ENCODE measurements around the gene NPEPPS. TPM values are rescaled to one million over a fixed set of nuclear protein-coding genes. Genes with fewer than 3 reads are reported as not detected.
"Not testable (repeated sequence)": the region's sequence is repeated elsewhere in the genome, so short reads cannot be mapped to it uniquely, and the experiment has no call there.

The NPEPPS gene
- polyA plus RNA-seq, 3 donors = 29.0 to 47.3 (median 41.7) TPM

DNA sequence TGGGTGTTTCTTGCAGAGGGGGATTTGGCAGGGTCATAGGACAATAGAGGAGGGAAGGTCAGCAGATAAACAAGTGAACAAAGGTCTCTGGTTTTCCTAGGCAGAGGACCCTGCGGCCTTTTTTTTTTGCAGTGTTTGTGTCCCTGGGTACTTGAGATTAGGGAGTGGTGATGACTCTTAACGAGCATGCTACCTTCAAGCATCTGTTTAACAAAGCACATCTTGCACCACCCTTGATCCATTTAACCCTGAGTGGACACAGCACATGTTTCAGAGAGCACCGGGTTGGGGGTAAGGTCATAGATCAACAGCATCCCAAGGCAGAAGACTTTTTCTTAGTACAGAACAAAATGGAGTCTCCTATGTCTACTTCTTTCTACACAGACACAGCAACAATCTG lies 25.2 kb downstream of the NPEPPS start:
- WGBS, 3 donors = 84 to 92% (median 88%) methylated on average over 3 of the region's 3 CpGs
- not testable (repeated sequence) for H3K27ac ChIP-seq (ENCODE audit: low read depth, low read length)

DNA sequence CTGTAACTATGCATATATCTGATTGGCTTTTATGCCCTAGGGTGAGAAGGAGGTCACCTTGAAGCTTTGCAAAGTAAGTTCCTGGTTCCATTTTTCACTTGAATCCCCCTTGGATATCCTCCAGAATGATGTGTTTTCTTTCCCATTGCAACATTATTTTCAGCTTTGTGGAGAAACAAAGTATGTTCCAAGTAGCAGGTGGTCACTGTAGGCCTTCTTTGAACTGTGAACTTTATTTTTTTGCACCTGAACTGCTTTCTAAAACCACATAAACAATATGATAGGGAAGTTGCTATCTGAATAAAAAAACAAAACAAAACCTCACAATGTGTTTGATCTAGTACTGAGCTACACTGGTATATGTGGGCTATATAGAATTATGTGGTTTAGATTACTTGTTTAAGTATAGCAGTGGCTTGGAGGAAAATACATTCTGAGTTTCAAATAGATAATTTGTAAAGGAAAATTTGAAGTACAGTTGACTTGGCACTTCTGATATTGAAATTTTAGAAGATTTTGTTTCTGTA lies 29.7 kb downstream of the NPEPPS start:
- not testable (repeated sequence) for H3K27ac ChIP-seq (ENCODE audit: low read depth, low read length)

DNA sequence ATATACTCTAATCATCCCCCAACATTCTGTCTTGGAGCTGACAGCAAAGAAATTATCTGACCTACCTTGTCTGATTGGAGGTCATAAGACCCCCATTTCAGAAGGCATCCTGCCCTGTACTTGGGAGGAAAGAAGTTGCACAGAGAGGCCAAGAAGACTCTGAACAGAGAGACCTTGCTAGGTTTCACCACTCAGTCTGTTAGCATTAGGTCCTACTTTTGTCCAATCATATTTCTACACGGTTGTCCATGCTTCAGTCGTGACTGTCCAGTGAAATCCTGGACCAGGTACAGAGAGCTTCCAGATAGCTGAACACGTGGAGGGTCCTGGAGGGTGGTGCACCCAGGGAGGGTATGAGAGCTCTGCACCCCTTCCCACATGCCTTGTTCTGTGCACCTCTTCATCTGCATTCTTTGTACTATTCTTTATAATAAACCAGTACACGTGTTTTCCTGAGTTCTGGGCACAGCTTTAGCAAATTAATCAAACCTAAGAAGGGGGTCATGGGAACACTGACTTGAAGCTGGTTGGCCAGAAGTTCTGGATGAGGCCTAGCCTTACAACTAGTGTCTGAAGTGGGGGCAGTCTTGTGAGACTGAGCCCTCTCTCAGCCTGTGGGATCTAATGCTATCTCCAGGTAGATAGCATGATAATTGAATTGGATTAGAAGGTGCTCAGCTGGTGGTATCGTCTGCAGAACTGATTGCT lies 30.9 kb downstream of the NPEPPS start:
- 40 to 77% (median 70%) methylated on average over 5 of the region's 5 CpGs for WGBS, 3 donors
- not testable (repeated sequence) for H3K27ac ChIP-seq (ENCODE audit: low read depth, low read length)

DNA sequence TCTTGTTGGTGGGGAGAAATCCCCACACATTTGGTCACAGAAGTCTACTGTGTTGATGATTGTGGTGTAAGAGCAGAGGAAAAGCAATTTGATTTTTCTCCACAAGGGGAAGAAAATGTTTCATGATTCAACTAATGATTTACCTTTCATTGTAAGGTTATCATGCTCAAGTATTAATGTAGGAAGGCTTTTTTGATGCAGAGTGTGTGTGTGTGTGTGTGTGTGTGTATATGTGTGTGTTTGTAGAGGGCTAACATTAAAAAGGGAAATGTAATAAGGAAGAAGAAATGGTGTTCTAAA lies 31.4 kb downstream of the NPEPPS start:
- H3K27ac ChIP-seq (ENCODE audit: low read depth, low read length) = not testable (repeated sequence)

DNA sequence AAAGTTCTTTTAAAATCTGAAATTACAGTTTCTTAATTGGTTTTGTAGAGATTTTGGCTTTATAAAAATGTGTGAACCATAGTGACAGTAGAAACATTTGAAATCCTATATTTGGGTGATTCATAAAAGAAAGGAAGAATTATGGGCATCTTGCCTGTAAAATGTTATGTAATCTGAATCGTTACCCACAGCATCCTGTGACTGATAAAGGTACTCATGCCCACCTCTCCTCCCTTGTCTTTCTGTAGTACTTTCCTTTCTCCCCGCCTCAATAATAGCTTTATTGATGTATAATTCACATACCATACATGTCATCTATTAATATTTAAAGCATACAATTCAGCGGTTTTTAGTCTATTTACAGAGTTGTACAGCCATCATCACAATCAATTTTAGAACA lies 36.4 kb downstream of the NPEPPS start:
- 40 to 49% (median 42%) methylated on average over 2 of the region's 3 CpGs for WGBS, 3 donors
- not testable (repeated sequence) for H3K27ac ChIP-seq (ENCODE audit: low read depth, low read length)

DNA sequence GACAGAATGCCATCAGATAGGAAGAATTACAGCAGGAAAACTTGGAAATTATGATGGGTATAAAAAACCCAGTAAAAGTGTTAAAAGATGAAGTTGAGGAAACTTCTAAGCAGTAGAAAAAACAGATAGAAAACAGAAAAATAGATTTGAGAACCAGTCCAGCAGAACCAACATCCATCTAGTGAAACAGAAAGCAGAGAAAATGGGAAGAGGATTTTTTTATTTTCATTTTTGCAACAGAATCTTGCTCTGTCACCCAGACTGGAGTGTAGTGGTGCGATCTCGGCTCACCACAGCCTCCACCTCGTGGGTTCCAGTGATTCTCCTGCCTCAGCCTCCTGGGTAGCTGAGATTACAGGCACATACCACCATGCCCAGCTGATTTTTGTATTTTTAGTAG lies 41.7 kb downstream of the NPEPPS start:
- not testable (repeated sequence) for H3K27ac ChIP-seq (ENCODE audit: low read depth, low read length)
- WGBS, 3 donors = 85 to 92% (median 87%) methylated on average over 2 to 3 of the region's 3 CpGs

DNA sequence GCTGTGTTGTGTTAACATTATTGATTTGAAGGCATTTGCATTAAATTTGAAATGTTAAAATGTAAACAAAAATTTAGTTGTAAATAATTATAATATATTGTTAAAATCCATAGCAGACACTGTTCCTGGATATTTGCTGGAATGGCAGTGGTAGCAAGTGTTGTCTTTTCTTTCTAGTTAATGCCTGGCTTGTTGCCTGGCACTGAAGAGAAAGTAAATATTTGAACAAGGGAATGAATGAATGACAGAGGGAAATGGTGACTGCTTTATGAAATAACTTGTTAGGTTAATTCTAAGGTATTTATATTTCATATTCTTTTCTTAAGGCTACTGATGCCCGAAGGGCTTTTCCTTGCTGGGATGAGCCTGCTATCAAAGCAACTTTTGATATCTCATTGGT lies 51.5 kb downstream of the NPEPPS start:
- H3K27ac ChIP-seq (ENCODE audit: low read depth, low read length) = not testable (repeated sequence)
- WGBS, 3 donors = 100% methylated on average over 1 of the region's 1 CpG; no CpG with 5 or more reads in 2 of the 3 donors

DNA sequence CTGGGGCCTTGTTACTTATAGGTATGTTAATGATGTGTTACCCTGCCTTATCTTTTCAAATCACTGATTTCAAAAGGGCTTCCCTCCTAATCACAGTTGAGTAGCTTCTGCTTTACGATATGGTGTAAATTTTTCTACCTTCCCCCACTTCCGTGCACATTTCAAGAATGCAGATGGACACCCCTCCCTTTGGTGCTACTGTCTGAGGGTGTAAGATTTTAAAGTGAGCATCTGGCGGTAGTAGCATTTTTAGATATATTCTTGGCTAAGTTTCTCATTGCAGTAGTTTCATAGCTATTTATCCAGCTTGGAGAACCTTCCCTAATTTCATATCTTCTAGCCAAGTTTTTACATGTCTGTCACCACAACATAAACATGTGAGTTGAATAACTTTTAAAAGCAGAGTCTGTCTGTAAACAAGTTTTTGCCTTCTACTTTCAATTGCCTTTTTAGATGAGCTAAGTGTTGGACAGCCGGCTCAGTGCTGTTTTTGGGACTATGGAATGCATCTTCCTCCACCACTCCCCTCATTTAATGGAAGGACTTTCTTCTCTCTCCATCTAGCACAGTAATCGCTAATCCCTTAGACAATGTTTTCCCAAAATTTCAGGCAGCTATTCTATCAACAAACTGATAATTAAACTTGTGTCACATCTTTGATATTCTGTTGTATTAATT lies 55.6 kb downstream of the NPEPPS start:
- 59 to 69% (median 61%) methylated on average over 4 to 5 of the region's 5 CpGs for WGBS, 3 donors

DNA sequence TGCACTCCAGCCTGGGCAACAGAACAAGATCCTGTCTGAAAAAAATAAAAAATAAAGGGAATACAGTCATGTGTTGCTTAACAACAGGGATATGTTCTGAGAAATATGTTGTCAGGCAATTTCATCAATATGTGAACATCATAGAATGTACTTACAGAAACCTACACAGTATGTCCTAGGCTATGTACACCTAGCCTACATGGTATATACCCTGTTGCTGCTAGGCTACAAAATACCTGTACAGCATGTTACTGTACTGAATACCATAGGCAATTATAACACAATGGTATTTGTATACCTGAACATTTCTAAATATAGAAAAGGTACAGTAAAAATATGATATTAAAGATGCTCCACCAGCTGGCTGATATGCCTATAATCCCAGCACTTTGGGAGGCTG lies 62.6 kb downstream of the NPEPPS start:
- H3K27ac ChIP-seq (ENCODE audit: low read depth, low read length) = not testable (repeated sequence)

More for the DNA sequence above, 55.6 kb downstream of the NPEPPS start:
- not testable (repeated sequence) for H3K27ac ChIP-seq (ENCODE audit: low read depth, low read length)

DNA sequence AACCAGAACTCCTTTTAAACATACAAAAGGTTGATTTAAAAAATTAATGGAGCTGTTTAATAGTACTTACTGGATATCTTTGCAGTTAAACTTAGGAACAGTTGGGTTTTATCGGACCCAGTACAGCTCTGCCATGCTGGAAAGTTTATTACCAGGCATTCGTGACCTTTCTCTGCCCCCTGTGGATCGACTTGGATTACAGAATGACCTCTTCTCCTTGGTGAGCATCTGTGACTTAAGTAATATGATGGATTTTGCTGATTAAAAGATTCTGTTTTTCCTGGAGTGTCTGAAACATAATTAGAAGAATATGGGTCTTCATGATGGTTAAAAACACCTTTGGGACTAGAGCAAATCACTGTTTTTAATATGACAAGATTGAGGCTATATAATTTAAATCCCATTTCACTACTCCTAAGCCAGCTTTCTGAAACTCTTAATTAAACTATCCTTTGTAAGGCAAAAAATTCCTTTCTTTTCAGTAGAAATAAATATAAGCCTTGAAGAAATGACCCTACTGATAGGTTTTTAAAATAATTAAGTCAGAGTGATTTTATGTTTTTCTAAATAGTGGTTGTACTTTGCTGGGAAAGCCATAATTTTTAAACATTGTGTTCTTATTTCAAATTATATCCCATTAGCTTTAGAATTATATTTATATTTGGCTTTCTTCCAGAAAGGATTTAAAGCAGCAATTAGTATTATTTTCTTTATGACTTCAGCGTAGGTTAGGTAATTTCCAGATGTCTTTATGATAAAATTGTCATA lies 73.1 kb downstream of the NPEPPS start:
- no peak overlapping the region for H3K27ac ChIP-seq (ENCODE audit: low read depth, low read length)
- WGBS, 3 donors = 52 to 61% (median 59%) methylated on average over 4 of the region's 4 CpGs

DNA sequence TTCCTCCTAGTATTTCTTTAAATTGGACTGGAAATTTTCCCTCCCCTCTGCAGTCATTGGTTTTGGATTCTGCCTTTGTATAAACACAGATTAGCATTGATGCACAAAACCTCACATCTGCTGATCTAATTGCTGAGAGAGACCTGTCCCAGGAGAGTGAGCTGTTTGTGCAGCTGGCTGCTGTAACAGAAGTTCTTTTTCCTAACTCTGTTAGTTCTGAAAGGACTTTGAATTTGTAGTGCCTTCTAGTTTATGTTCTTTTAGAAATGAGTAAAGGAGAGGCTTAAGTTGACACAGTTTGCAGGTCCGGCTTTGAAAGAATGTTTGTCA lies 73.7 kb downstream of the NPEPPS start:
- WGBS, 3 donors = 50 to 55% (median 52%) methylated on average over 1 of the region's 1 CpG
- no peak overlapping the region for H3K27ac ChIP-seq (ENCODE audit: low read depth, low read length)

DNA sequence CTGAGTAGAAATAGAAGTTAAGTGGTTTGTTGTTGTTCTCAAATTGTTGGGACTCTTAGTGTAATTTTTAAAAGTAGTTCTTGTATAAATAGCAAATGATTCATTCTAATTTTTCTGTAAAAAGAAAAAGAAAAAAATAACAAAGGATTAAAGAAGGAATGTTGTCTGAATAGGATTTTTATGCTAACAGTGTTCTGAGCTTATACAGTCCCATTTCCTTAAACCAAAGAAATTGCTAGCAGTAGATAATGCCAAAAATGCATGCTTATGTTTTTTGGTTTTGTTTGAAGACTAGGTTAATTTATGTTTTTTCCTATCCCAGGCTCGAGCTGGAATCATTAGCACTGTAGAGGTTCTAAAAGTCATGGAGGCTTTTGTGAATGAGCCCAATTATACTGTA lies 74.1 kb downstream of the NPEPPS start:
- H3K27ac ChIP-seq (ENCODE audit: low read depth, low read length) = no peak overlapping the region
- WGBS, 3 donors = 36 to 57% (median 49%) methylated on average over 1 of the region's 1 CpG

DNA sequence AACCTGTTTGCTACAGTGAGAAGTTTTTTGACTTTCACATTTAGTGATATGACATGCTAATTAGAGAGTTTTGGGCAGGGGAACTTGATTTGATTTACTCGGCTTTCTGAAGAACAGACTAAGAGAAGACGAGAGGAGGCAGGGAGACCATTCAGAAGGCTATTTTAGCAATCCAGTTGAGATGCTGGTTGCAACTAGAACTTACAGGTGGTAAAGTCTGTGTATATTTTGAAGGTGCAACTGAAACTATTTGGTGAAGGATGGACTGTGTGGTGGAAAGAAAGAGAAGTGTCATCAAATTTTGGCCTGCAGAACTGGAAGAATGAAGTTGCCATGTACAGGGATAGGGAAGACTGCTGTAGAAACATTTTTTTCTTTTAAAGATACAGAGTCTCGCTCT lies 76.6 kb downstream of the NPEPPS start:
- no peak overlapping the region for H3K27ac ChIP-seq (ENCODE audit: low read depth, low read length)
- WGBS, 3 donors = 92 to 95% (median 94%) methylated on average over 3 of the region's 3 CpGs

DNA sequence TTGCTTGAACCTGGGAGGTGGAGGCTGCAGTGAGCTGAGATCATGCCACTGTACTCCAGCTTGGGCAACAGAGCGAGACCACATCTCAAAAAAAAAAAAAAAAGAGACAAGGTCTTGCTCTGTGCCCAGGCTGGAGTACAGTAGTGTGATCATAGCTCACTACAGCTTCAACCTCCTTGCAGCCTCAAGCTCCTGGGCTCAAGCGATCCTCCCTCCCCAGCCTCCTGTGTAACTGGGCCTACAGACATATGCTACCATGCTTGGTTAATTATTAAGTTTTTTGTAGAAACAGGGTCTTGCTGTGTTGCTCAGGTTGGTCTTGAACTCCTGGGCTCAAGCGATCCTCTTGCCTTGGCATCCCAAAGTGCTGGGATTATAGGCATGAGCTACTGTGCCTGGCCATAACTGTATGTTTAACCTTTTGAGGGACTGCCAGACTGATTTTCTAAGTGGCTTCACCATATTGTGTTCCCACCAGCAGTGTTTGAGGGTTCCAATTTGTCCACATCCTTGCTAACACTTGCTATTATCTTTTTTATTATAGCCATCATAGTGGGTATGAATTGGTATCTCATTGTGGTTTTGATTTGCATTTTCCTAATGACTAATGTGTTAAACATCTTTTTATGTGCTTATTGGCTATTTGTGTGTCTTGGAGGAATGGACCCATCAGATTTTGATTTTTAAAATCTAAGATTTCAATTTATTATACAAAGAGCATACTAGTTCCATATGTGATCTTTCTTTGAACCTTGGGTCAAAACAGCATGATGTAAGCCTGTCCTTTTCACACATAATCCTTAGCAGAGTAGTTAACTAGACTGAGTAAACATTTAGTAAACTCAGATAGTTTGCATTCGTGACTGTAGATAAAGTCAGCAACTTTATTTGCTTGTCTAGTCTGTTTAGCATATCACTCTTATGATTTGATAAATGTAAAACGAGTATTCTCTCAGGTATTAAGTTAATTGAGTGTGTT lies 80.8 kb downstream of the NPEPPS start:
- whole genome bisulfite sequencing, 3 donors = 68 to 94% (median 89%) methylated on average over 5 of the region's 5 CpGs
- no peak overlapping the region for H3K27ac ChIP-seq (ENCODE audit: low read depth, low read length)

DNA sequence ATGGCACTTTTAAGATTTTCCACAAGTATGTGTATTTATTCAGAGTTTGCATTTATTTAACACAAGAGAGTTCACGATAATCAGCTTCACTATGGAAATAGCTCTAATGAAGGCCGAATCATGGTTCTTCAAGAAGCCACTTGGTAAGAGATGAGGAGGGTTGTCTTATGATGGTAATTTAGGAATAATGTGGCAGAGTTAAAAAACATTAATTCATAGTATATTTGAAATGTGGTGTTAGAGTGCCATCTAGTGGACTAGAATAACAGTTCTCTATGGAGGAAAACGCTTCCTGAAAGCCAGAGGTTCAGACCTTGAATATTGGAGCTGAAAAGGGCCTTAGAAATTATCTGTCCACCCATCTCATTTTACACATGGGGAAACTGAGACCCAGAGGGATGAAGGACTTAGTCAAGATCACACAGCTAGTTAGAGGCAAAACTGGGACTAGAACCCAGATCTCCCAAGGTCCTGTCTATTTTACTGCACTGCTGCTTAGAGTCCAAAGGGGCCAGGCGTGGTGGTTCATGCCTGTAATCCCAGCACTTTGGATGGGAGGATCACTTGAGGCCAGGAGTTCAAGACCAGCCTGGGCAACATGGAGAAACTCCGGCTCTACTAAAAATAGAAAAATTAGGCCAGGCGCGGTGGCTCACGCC lies 85.0 kb downstream of the NPEPPS start:
- 75 to 77% (median 77%) methylated on average over 7 to 8 of the region's 8 CpGs for WGBS, 3 donors
- no peak overlapping the region for H3K27ac ChIP-seq (ENCODE audit: low read depth, low read length)

DNA sequence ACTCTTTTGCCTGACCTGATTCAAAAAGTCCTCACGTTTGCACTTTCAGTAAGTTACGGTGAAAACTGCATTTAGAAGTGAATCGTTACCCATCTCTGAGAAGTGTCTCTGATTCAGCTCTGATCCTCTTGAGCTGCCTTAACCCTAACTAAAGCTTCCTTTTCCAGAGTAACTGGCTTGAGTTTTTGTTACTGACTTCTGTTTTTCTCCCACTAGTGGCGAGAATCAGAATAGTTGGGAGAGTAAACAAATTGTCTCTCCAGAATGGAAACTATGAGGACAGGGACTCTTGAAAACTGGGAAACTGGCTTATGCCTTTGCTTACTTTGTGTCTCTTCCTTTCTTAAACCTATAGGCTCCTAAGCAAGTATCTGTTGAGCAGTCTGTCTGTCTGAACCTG lies 87.5 kb downstream of the NPEPPS start:
- no peak overlapping the region for H3K27ac ChIP-seq (ENCODE audit: low read depth, low read length)
- WGBS, 3 donors = 58 to 70% (median 69%) methylated on average over 4 of the region's 4 CpGs

DNA sequence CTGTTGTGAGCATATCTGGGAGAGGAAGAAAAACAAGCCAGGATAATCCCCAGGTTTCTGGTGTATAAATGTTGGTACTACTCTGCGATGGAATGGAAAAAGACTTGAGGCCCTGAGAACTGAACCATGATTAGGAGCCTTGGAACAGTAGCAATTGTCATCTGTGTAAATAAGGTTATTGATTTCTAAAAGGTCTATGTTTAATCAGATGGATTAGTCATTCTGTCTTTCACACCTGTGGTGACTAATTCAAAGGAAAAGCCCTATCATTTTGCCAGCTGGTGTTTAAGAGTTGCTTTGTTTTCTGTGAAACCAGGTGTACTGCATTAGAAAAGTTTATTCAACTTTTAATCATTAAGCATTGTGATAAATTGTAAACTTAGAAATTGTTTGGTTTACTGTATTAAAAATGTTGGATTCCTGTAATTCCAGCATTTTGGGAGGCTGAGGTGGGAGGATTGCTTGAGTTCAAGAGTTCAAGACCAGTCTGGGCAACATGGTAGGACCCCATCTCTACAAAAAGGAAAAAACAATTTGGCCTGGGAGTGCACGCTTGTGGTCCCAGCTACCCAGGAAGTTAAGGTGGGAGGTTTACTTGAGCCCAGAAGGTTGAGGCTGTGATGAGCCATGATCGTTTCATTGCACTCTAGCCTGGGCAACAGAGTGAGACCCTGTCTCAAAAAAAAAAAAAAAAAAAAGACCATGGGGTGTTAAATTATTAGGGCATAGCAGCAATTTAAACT lies 89.8 kb downstream of the NPEPPS start:
- H3K27ac ChIP-seq (ENCODE audit: low read depth, low read length) = no peak overlapping the region

More for the DNA sequence above, 89.8 kb downstream of the NPEPPS start:
- 72 to 92% (median 88%) methylated on average over 3 of the region's 3 CpGs for WGBS, 3 donors

All from adipose tissue (tissue), 3 donors.